ENCODE measurements around the gene NTHL1. TPM values are rescaled to one million over a fixed set of nuclear protein-coding genes. Genes with fewer than 3 reads are reported as not detected.

NTHL1 gene
- total RNA-seq, 1 experiment from 2014 or later: 51.6 TPM

DNA sequence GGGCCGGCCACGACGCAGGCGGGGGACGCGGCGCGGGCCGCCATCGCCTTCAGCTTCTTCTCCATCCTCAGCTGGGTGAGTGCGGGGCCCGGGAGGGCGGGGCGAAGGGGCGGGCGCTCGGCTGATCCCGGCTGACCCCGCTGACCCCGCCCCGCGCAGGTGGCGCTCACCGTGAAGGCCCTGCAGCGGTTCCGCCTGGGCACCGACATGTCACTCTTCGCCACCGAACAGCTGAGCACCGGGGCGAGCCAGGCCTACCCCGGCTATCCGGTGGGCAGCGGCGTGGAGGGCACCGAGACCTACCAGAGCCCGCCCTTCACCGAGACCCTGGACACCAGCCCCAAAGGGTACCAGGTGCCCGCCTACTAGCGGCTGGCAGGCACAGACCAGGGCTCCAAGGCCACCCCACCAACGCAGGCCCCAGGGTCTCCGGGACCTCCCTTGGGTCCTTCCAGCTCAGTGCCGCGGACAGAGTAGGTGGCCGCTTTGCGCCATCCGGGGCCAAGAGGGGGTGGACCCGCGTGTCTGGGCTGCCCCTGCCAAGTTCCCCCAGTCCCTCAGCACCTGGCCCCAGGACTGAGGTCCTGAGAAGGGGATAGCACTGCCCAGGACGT is 54.8 kb downstream of the NTHL1 start:
- Histone ChIP-seq H3K27ac (ENCODE audit: low read depth, low read length, poor library complexity, severe bottlenecking) (no peak overlapping the region), H3K36me3 (ENCODE audit: insufficient read depth, low read length, poor library complexity, severe bottlenecking) (peaks cover 11% of the 10 kb centered on the region), H3K27me3 (replicated peaks; ENCODE audit: insufficient read depth, low read depth, low read length, poor library complexity) (peaks cover 17% of the 10 kb centered on the region), H3K4me3 (ENCODE audit: low read depth, low read length, poor library complexity, severe bottlenecking) (no peak overlapping the region), H3K9me3 (ENCODE audit: low read depth, low read length, poor library complexity, severe bottlenecking) (no peaks in the 10 kb centered on the region), H3K4me1 (ENCODE audit: insufficient read depth, low read length, poor library complexity, severe bottlenecking) (peaks cover 6% of the 10 kb centered on the region)
- TF ChIP-seq CTCF (conservative IDR thresholded peaks at IDR 0.05; ENCODE audit: low read depth, low read length): no peak
- no peak for TF ChIP-seq EZH2 (IDR thresholded peaks at IDR 0.05; ENCODE audit: borderline replicate concordance, low read depth, low read length, poor library complexity, severe bottlenecking)
- DNase-seq (ENCODE audit: low spot score): no peak
- ChIA-PET CTCF (no interaction called here), POLR2A (ENCODE audit: low non-redundant PET) (interaction anchor here (1.0 kb wide), 1 partner anchor 28 kb away, joined by 3 read pairs; the partner anchor contains the start of gene RPS2)
- no TSS peak for BruUV-seq (replicated peaks)
- intact Hi-C loops (cut with micrococcal nuclease; ENCODE audit: unreplicated experiment): no loop called here

GRCh38 chr16:1991948-1992703 is 55.5 kb downstream of the NTHL1 start:
- H3K27ac ChIP-seq (ENCODE audit: low read depth, low read length, poor library complexity, severe bottlenecking): no peak overlapping the region
- ChIA-PET POLR2A (ENCODE audit: low non-redundant PET) (interaction anchor here (1.0 kb wide), 1 partner anchor 27 kb away, joined by 3 read pairs; the partner anchor contains the start of gene RPS2), CTCF (interaction anchor here (0.6 kb wide), 1 partner anchor 149 kb away, joined by 8 read pairs; no protein-coding TSS in a partner anchor)
- peak; percentile 93 for DNase-seq (ENCODE audit: low spot score)
- H3K36me3 ChIP-seq (ENCODE audit: insufficient read depth, low read length, poor library complexity, severe bottlenecking): peaks cover 5% of the 10 kb centered on the region
- peaks cover 6% of the 10 kb centered on the region for H3K4me1 ChIP-seq (ENCODE audit: insufficient read depth, low read length, poor library complexity, severe bottlenecking)
- peaks cover 17% of the 10 kb centered on the region for H3K27me3 ChIP-seq (replicated peaks; ENCODE audit: insufficient read depth, low read depth, low read length, poor library complexity)
- no peak for TF ChIP-seq CTCF (conservative IDR thresholded peaks at IDR 0.05; ENCODE audit: low read depth, low read length)
- no peak for TF ChIP-seq EZH2 (IDR thresholded peaks at IDR 0.05; ENCODE audit: borderline replicate concordance, low read depth, low read length, poor library complexity, severe bottlenecking)
- no peaks in the 10 kb centered on the region for H3K9me3 ChIP-seq (ENCODE audit: low read depth, low read length, poor library complexity, severe bottlenecking)
- intact Hi-C loops (cut with micrococcal nuclease; ENCODE audit: unreplicated experiment): no loop called here
- BruUV-seq (replicated peaks): no TSS peak
- no peak overlapping the region for H3K4me3 ChIP-seq (ENCODE audit: low read depth, low read length, poor library complexity, severe bottlenecking)

GRCh38 chr16:1991588-1991947 is 56.1 kb downstream of the NTHL1 start:
- ChIA-PET POLR2A (ENCODE audit: low non-redundant PET) (interaction anchor here (1.0 kb wide), 1 partner anchor 27 kb away, joined by 3 read pairs; the partner anchor contains the start of gene RPS2), CTCF (interaction anchor here (0.6 kb wide), 1 partner anchor 149 kb away, joined by 8 read pairs; no protein-coding TSS in a partner anchor)
- no peak for TF ChIP-seq EZH2 (IDR thresholded peaks at IDR 0.05; ENCODE audit: borderline replicate concordance, low read depth, low read length, poor library complexity, severe bottlenecking)
- TF ChIP-seq CTCF (conservative IDR thresholded peaks at IDR 0.05; ENCODE audit: low read depth, low read length): no peak

More at GRCh38 chr16:1991588-1991947, 56.1 kb downstream of the NTHL1 start:
- H3K27ac ChIP-seq (ENCODE audit: low read depth, low read length, poor library complexity, severe bottlenecking): no peak overlapping the region
- peaks cover 17% of the 10 kb centered on the region for H3K27me3 ChIP-seq (replicated peaks; ENCODE audit: insufficient read depth, low read depth, low read length, poor library complexity)
- no peaks in the 10 kb centered on the region for H3K9me3 ChIP-seq (ENCODE audit: low read depth, low read length, poor library complexity, severe bottlenecking)
- H3K36me3 ChIP-seq (ENCODE audit: insufficient read depth, low read length, poor library complexity, severe bottlenecking): no peaks in the 10 kb centered on the region
- intact Hi-C loops (cut with micrococcal nuclease; ENCODE audit: unreplicated experiment): no loop called here
- no TSS peak for BruUV-seq (replicated peaks)
- no peak for DNase-seq (ENCODE audit: low spot score)
- no peak overlapping the region for H3K4me3 ChIP-seq (ENCODE audit: low read depth, low read length, poor library complexity, severe bottlenecking)
- H3K4me1 ChIP-seq (ENCODE audit: insufficient read depth, low read length, poor library complexity, severe bottlenecking): peaks cover 6% of the 10 kb centered on the region
